Measurements from ENCODE around the gene WNT7B. TPM values are rescaled to one million over a fixed set of nuclear protein-coding genes. Genes with fewer than 3 reads are reported as not detected.

The WNT7B gene
- total RNA-seq, 4 donors from 2014 or later = not detected

DNA sequence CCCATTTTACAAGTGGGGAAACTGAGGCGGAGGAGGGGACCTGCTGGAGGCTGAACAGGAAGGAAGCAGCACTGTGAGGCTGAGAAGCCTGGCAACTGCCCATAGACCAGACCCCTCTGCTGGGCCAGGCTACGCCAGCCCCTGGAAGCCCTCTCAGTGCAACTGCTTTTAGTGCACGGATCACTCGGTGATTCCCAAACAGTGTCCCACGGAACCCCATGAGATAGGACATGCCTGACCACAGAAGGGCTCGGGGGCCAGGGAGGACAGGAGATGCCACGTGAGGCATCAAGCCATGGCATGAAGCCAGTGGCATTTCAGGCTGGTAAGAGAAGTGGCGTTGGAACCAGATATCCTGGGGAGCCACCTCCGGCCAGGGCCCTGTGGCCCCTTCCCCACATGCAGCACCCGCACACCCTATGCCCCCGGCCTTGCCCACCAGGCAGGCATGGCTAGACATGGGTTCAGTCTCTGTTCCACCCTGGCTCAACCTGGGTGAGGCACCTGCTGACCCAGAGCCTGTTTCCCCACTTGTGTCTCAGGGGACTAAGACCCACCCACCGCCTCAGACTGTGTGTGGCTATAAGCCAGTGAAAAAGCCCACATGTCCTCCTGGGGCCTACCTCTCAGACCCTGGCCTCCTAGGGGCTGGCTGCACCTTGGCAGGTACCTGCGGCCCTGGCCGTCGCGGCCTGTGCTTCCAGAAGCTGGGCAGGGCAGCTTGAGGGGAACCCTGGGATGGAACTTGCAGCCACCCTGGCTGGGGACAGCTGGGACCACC lies 84.1 kb downstream of the WNT7B start:
- H3K27me3 ChIP-seq = peaks cover 32% of the 10 kb centered on the region
- H3K4me1 ChIP-seq = no peaks in the 10 kb centered on the region
- in situ Hi-C loops (cut with MboI; ENCODE audit: low pct_ligation_motif_present in 1 of 4, low pct_unique_long_range_greater_than_20kb in 1 of 4, low sequenced_read_pairs in 3 of 4) = no loop called here
- H3K27ac ChIP-seq = no peak overlapping the region
- no peaks in the 10 kb centered on the region for H3K36me3 ChIP-seq
- H3K9me3 ChIP-seq = no peaks in the 10 kb centered on the region
- TF ChIP-seq POLR2A (IDR thresholded peaks at IDR 0.05) (no peak), POLR2AphosphoS5 (IDR thresholded peaks at IDR 0.05) (no peak), EP300 (IDR thresholded peaks at IDR 0.05; ENCODE audit: low read depth) (no peak)
- TF ChIP-seq, protein P1, sequence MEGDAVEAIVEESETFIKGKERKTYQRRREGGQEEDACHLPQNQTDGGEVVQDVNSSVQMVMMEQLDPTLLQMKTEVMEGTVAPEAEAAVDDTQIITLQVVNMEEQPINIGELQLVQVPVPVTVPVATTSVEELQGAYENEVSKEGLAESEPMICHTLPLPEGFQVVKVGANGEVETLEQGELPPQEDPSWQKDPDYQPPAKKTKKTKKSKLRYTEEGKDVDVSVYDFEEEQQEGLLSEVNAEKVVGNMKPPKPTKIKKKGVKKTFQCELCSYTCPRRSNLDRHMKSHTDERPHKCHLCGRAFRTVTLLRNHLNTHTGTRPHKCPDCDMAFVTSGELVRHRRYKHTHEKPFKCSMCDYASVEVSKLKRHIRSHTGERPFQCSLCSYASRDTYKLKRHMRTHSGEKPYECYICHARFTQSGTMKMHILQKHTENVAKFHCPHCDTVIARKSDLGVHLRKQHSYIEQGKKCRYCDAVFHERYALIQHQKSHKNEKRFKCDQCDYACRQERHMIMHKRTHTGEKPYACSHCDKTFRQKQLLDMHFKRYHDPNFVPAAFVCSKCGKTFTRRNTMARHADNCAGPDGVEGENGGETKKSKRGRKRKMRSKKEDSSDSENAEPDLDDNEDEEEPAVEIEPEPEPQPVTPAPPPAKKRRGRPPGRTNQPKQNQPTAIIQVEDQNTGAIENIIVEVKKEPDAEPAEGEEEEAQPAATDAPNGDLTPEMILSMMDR (IDR thresholded peaks at IDR 0.05) = no peak
- intact Hi-C loops (cut with DNase I; ENCODE audit: low total_unique reads) = no loop called here
- DNase-seq = no peak
- WGBS, 2 donors (ENCODE audit: low coverage in 1 of 2) = 77% methylated on average over 16 of the region's 16 CpGs; no CpG with 5 or more reads in 1 of the 2 donors
- no peak overlapping the region for H3K4me3 ChIP-seq

DNA sequence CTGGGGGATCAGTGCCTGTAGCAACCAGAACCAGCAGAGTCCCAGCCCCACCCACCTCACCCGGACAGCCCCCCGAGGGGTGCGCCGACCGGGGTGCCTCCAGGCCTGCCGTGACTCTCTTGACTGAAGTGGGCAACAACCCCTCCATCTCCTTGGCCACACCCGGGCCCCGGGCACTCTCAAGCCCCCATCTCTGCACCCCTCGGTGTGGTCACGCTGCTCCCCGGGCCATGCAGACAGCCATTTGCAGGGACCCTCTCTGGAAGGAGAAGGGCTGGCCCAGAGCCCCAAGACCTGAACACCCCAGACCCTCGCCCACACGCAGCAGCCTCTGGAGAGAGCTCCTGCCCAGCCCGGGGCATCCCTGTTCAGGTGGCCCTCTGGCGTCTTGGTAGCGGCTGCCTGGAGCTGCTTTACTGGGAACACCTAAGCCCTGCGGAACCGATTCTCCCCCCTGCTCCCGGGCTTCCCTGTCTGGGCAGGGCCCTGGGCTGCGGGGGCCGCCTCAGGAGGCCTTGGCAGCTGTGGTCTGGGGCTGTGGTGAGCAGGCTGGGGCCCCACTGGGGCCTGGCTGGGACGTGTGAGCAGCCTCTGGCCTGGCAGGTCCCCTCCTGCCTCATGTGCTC lies 84.9 kb downstream of the WNT7B start:
- Histone ChIP-seq H3K36me3 (no peaks in the 10 kb centered on the region), H3K9me3 (no peaks in the 10 kb centered on the region), H3K4me3 (no peak overlapping the region), H3K4me1 (no peaks in the 10 kb centered on the region), H3K27ac (no peak overlapping the region), H3K27me3 (peaks cover 32% of the 10 kb centered on the region)
- intact Hi-C loops (cut with DNase I; ENCODE audit: low total_unique reads) = no loop called here
- TF ChIP-seq POLR2A (IDR thresholded peaks at IDR 0.05) (no peak), EP300 (IDR thresholded peaks at IDR 0.05; ENCODE audit: low read depth) (no peak), POLR2AphosphoS5 (IDR thresholded peaks at IDR 0.05) (no peak)
- TF ChIP-seq, protein P1 (IDR thresholded peaks at IDR 0.05) = no peak
- WGBS, 2 donors (ENCODE audit: low coverage in 1 of 2) = 74% methylated on average over 21 of the region's 22 CpGs; no CpG with 5 or more reads in 1 of the 2 donors
- no peak for DNase-seq
- in situ Hi-C loops (cut with MboI; ENCODE audit: low pct_ligation_motif_present in 1 of 4, low pct_unique_long_range_greater_than_20kb in 1 of 4, low sequenced_read_pairs in 3 of 4) = no loop called here

DNA sequence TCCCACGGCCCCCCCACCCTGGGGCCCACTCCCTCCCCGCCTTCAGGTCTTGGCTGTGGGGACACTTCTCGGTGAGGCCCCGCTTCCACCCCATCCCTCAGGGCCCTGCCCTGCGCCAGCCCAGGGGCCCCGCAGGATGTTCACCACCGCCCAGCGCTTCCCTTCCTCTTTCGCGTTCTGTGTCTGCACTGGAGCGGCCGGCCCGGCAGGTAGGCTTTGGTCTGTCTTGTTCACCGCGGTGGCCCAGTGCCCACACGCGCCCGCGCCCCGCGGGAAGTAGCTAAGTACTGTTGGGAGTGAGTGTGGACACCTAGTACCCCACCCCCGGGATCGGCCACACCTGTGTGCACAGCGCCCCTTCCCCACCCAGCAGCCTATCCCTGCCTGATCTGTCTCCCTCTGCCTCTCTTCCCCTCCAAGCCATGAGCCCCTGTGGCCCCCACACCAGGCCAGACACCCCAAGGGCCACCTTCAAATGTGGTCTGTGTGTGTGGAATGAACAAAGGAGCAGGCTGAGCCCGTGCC lies 85.4 kb downstream of the WNT7B start:
- Histone ChIP-seq H3K27me3 (peaks cover 32% of the 10 kb centered on the region), H3K4me1 (no peaks in the 10 kb centered on the region), H3K36me3 (no peaks in the 10 kb centered on the region), H3K9me3 (no peaks in the 10 kb centered on the region), H3K4me3 (no peak overlapping the region), H3K27ac (no peak overlapping the region)
- in situ Hi-C loops (cut with MboI; ENCODE audit: low pct_ligation_motif_present in 1 of 4, low pct_unique_long_range_greater_than_20kb in 1 of 4, low sequenced_read_pairs in 3 of 4) (no loop called here), intact Hi-C loops (cut with DNase I; ENCODE audit: low total_unique reads) (no loop called here)
- TF ChIP-seq POLR2A (IDR thresholded peaks at IDR 0.05) = no peak
- TF ChIP-seq EP300 (IDR thresholded peaks at IDR 0.05; ENCODE audit: low read depth) = no peak
- no peak for TF ChIP-seq POLR2AphosphoS5 (IDR thresholded peaks at IDR 0.05)
- TF ChIP-seq, protein P1 (IDR thresholded peaks at IDR 0.05) = no peak
- no peak for DNase-seq
- WGBS, 2 donors (ENCODE audit: low coverage in 1 of 2) = 56% methylated on average over 24 of the region's 25 CpGs; no CpG with 5 or more reads in 1 of the 2 donors

DNA sequence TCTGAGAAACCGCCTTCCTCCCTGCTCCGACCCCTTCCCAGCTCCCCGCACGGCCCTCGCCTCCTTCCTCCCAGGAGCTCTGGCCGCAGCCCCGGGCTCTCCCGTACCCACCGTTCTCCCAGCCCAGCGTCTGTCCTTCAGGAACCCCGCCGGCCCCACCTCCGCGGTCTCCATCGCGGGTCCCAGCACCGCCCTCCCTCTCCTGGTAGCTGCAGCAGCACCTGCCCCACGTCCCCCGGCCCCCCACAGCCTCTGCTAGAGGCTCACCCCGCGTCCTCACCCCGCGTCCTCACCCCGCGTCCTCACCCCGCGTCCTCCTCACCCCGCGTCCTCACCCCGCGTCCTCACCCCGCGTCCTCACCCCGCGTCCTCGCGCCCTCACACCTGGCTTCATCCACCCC lies 85.9 kb downstream of the WNT7B start:
- peaks cover 32% of the 10 kb centered on the region for H3K27me3 ChIP-seq
- DNase-seq = no peak
- H3K9me3 ChIP-seq = no peaks in the 10 kb centered on the region
- no peak overlapping the region for H3K4me3 ChIP-seq
- H3K27ac ChIP-seq = no peak overlapping the region
- H3K36me3 ChIP-seq = no peaks in the 10 kb centered on the region
- 83 to 91% methylated on average over 8 to 37 of the region's 37 CpGs for WGBS, 2 donors (ENCODE audit: low coverage in 1 of 2)
- in situ Hi-C loops (cut with MboI; ENCODE audit: low pct_ligation_motif_present in 1 of 4, low pct_unique_long_range_greater_than_20kb in 1 of 4, low sequenced_read_pairs in 3 of 4) = no loop called here
- TF ChIP-seq POLR2AphosphoS5 (IDR thresholded peaks at IDR 0.05) (no peak), EP300 (IDR thresholded peaks at IDR 0.05; ENCODE audit: low read depth) (no peak), POLR2A (IDR thresholded peaks at IDR 0.05) (no peak)
- TF ChIP-seq, protein P1 (IDR thresholded peaks at IDR 0.05) = no peak
- H3K4me1 ChIP-seq = no peaks in the 10 kb centered on the region
- intact Hi-C loops (cut with DNase I; ENCODE audit: low total_unique reads) = no loop called here

Data from transverse colon (tissue), 4 donors.